ENCODE data around the gene NUDT3.

DNA sequence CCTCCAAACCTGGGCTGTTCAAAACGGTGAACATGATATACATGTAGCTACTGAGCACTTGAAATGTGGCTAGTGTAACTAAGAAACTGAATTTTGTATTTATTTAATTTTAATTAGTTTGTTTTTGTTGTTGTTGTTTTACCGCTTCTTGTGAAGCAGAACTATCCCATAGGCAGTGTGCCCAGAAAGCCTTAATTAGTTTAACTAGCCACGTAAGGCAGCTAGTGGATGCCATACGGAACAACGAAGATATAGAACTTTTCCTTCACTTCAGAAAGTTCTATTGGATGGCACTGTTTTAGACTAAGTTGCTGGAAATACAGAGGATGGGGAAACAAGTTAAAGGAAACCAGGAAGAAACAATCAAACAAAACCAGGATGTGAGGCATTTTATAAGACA lies 70.6 kb downstream of the NUDT3 start:
- TF ChIP-seq ZFX (IDR thresholded peaks at IDR 0.05) (no peak), ELF1 (IDR thresholded peaks at IDR 0.05; ENCODE audit: borderline replicate concordance, low read depth) (no peak), TCF7L2 (IDR thresholded peaks at IDR 0.05; ENCODE audit: borderline replicate concordance, extremely low read depth, insufficient read depth, insufficient read length) (no peak), POLR2A (IDR thresholded peaks at IDR 0.05; ENCODE audit: borderline replicate concordance, extremely low read depth, insufficient read depth, insufficient read length) (no peak), YY1 (IDR thresholded peaks at IDR 0.05; ENCODE audit: extremely low read depth, insufficient replicate concordance, low read depth, low read length) (no peak), JUND (IDR thresholded peaks at IDR 0.05) (no peak), POLR2AphosphoS5 (IDR thresholded peaks at IDR 0.05; ENCODE audit: low read depth, low read length) (no peak), CBX3 (IDR thresholded peaks at IDR 0.05; ENCODE audit: low read depth) (no peak)
- TF ChIP-seq, protein P1, sequence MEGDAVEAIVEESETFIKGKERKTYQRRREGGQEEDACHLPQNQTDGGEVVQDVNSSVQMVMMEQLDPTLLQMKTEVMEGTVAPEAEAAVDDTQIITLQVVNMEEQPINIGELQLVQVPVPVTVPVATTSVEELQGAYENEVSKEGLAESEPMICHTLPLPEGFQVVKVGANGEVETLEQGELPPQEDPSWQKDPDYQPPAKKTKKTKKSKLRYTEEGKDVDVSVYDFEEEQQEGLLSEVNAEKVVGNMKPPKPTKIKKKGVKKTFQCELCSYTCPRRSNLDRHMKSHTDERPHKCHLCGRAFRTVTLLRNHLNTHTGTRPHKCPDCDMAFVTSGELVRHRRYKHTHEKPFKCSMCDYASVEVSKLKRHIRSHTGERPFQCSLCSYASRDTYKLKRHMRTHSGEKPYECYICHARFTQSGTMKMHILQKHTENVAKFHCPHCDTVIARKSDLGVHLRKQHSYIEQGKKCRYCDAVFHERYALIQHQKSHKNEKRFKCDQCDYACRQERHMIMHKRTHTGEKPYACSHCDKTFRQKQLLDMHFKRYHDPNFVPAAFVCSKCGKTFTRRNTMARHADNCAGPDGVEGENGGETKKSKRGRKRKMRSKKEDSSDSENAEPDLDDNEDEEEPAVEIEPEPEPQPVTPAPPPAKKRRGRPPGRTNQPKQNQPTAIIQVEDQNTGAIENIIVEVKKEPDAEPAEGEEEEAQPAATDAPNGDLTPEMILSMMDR (IDR thresholded peaks at IDR 0.05 in 2 of 3, conservative IDR thresholded peaks at IDR 0.05 in 1 of 3; ENCODE audit: borderline replicate concordance in 1 of 3, insufficient read depth in 1 of 3, low read depth in 2 of 3, low read length in 2 of 3): no peak
- TF ChIP-seq, protein P2, sequence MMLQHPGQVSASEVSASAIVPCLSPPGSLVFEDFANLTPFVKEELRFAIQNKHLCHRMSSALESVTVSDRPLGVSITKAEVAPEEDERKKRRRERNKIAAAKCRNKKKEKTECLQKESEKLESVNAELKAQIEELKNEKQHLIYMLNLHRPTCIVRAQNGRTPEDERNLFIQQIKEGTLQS (IDR thresholded peaks at IDR 0.05): no peak
- TF ChIP-seq, protein P3, sequence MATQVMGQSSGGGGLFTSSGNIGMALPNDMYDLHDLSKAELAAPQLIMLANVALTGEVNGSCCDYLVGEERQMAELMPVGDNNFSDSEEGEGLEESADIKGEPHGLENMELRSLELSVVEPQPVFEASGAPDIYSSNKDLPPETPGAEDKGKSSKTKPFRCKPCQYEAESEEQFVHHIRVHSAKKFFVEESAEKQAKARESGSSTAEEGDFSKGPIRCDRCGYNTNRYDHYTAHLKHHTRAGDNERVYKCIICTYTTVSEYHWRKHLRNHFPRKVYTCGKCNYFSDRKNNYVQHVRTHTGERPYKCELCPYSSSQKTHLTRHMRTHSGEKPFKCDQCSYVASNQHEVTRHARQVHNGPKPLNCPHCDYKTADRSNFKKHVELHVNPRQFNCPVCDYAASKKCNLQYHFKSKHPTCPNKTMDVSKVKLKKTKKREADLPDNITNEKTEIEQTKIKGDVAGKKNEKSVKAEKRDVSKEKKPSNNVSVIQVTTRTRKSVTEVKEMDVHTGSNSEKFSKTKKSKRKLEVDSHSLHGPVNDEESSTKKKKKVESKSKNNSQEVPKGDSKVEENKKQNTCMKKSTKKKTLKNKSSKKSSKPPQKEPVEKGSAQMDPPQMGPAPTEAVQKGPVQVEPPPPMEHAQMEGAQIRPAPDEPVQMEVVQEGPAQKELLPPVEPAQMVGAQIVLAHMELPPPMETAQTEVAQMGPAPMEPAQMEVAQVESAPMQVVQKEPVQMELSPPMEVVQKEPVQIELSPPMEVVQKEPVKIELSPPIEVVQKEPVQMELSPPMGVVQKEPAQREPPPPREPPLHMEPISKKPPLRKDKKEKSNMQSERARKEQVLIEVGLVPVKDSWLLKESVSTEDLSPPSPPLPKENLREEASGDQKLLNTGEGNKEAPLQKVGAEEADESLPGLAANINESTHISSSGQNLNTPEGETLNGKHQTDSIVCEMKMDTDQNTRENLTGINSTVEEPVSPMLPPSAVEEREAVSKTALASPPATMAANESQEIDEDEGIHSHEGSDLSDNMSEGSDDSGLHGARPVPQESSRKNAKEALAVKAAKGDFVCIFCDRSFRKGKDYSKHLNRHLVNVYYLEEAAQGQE (IDR thresholded peaks at IDR 0.05; ENCODE audit: low read depth): no peak

Measured in HCT116 (cell line).